ENCODE measurements around the gene LRRC56. TPM values are rescaled to one million over a fixed set of nuclear protein-coding genes. Genes with fewer than 3 reads are reported as not detected.

Gene LRRC56
- total RNA-seq, 4 donors from 2014 or later: 1.5 to 2.7 (median 1.8) TPM

DNA sequence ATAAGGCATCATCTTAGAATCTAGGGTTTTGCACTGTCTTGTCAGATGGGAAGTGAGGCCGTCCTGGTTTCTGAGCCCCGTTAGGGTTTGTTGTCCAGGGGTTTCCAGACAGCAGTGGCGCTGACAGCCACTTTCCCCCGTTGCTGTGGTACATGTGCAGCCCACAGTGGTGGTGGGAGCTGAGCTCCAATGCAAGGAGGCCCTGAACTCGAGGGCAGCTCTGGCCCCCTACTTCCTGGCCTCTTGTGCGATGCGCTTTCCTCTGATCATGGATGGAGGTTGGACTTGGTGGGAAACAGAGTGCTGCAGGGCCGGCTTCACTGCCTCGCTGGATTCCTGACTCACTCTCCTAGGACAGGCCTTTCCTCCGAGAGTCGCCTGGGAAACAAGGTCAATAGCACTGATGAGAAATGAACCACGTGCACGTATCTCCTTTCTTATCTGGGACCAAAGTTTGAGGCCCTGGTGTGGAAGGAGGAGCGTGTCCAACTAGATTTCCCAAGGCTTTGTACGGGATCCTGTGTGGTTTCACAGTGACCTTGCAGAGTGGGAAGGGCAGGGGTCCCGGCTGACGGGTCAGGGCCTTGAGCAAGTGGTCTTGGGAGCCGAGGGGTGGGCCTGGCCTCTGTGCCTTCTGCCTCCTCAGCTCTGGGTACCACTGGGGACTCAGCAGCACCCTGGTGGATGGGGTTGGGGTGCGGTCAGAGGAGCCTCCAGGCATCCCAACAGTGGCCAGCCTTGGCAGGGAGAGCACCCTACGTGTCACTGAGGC, 42.7 kb downstream of the LRRC56 start:
- DNase-seq (ENCODE audit: low spot score in 2 of 2): no peak
- 77 to 80% methylated on average over 20 of the region's 20 CpGs for WGBS, 2 donors
- intact Hi-C loops (cut with DNase I; ENCODE audit: low total_unique reads): no loop called here
- TF ChIP-seq POLR2A (IDR thresholded peaks at IDR 0.05) (no peak), CTCF (IDR thresholded peaks at IDR 0.05) (no peak)
- no peak overlapping the region for H3K4me3 ChIP-seq (ENCODE audit: low read depth, poor library complexity, severe bottlenecking)

DNA sequence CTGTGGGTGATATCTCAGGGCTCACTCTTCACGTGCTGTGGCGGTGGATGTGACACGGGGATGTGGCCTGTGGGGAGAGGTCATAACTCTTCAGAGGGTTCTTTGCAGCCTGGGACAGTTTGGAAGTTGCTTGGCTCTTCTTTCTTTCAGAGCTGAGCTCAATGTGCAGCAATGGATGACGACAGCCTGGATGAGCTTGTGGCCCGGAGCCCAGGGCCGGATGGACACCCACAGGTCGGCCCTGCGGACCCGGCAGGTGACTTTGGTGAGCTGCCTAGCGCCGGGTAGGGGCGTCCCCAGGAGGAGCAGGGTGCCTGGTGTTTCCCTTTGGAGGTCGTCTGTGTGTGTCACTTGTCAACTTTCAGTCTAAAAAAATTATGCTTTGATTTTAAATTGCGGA, 44.0 kb downstream of the LRRC56 start:
- no peak for TF ChIP-seq POLR2A (IDR thresholded peaks at IDR 0.05)
- TF ChIP-seq CTCF (IDR thresholded peaks at IDR 0.05): no peak
- H3K4me3 ChIP-seq (ENCODE audit: low read depth, poor library complexity, severe bottlenecking): no peak overlapping the region
- intact Hi-C loops (cut with DNase I; ENCODE audit: low total_unique reads): no loop called here
- DNase-seq (ENCODE audit: low spot score in 2 of 2): no peak
- 80 to 82% methylated on average over 14 of the region's 14 CpGs for WGBS, 2 donors

GRCh38 chr11:581752-582151, 44.4 kb downstream of the LRRC56 start:
- TF ChIP-seq CTCF (IDR thresholded peaks at IDR 0.05) (no peak), POLR2A (IDR thresholded peaks at IDR 0.05) (no peak)
- H3K4me3 ChIP-seq (ENCODE audit: low read depth, poor library complexity, severe bottlenecking): no peak overlapping the region
- intact Hi-C loops (cut with DNase I; ENCODE audit: low total_unique reads): no loop called here
- 81 to 84% methylated on average over 17 of the region's 17 CpGs for WGBS, 2 donors
- no peak for DNase-seq (ENCODE audit: low spot score in 2 of 2)

DNA sequence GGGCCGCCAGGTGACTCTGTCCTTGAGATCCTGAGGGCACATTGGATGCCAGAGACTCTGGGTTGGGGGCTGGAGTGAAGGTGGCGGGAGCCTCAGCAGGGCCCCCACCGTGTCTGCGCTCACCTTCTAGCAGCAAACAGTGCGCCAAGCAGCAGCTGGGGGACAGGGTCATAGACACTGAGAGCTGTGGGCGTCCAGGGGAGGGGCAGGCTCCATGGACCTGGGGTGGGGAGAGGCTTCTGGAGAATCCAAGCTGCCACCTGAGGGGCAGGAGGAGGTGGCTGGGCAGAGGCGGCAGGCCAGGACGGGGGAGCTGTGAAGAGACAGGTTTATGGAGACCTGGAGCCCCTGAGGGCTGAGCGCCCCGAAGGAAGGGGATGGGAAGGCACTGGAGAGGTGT, 47.0 kb downstream of the LRRC56 start:
- TF ChIP-seq CTCF (IDR thresholded peaks at IDR 0.05) (no peak), POLR2A (IDR thresholded peaks at IDR 0.05) (no peak)
- H3K4me3 ChIP-seq (ENCODE audit: low read depth, poor library complexity, severe bottlenecking): no peak overlapping the region
- DNase-seq (ENCODE audit: low spot score in 2 of 2): no peak
- intact Hi-C loops (cut with DNase I; ENCODE audit: low total_unique reads): no loop called here
- WGBS, 2 donors: 95 to 98% methylated on average over 10 of the region's 10 CpGs

- DNase-seq (ENCODE audit: low spot score in 2 of 2): no peak
- intact Hi-C loops (cut with DNase I; ENCODE audit: low total_unique reads): no loop called here
- TF ChIP-seq CTCF (IDR thresholded peaks at IDR 0.05) (no peak), POLR2A (IDR thresholded peaks at IDR 0.05) (no peak)
- H3K4me3 ChIP-seq (ENCODE audit: low read depth, poor library complexity, severe bottlenecking): no peak overlapping the region
- WGBS, 2 donors: 88 to 89% methylated on average over 27 to 29 of the region's 32 CpGs
These were observed 49.3 kb downstream of the LRRC56 start for GRCh38 chr11:586376-587316.

Measured in lower leg skin (tissue), 4 donors.